HCT116 (cell line): Measurements from ENCODE around the gene SIT1. TPM values are rescaled to one million over a fixed set of nuclear protein-coding genes. Genes with fewer than 3 reads are reported as not detected.

Experiments
- ATAC-seq: fragments of 200-7000 bp; cut with Tn5 transposase; 2 replicates; pipeline ENCODE4 v1.9.1; 2020; ENCODE audit warnings: mild to moderate bottlenecking, moderate library complexity
- BruUV-seq: library from RNA; stranded (reverse); fragments of 400-500 nt; replicated peaks from 2 replicates; lab custom pipeline; 2021; lab: Mats Ljungman, UMichigan
- CTCF ChIA-PET: fragments of 300-600 bp; sonication (Branson Sonifier 250); formaldehyde crosslinking; loops from one replicate; lab custom pipeline; 2021; ENCODE audit warnings: antibody characterized with exemption; lab: Charles Lee
- POLR2A ChIA-PET: fragments of 300-600, 350-600 bp; sonication (Branson Sonifier 250); formaldehyde crosslinking; loops from one replicate; lab custom pipeline; 2021; ENCODE audit warnings: antibody characterized with exemption; lab: Charles Lee
- RAD21 ChIA-PET, 2 experiments: fragments of 300-600 bp; sonication (Branson Sonifier 250); formaldehyde crosslinking; loops; one replicate each; lab custom pipeline; 2023; ENCODE audit warnings: low total read pairs in 2 of 2; ENCODE audit not compliant: uncharacterized antibody in 2 of 2, unreplicated experiment in 2 of 2, low non-redundant PET in 1 of 2; lab: Charles Lee
- DNase-seq: peaks from one replicate; pipeline ENCODE4 v3.0.0-alpha.2; 2010; ENCODE audit warnings: low read depth, low spot score
- H2AFZ ChIP-seq: fragments of 200-600 bp; shearing (Covaris generic), sonication (generic); 2 replicates; pipeline ENCODE4 v1.6.1; 2017; ENCODE audit warnings: low read depth, mixed run types, mixed read lengths, antibody characterized with exemption, low read length; ENCODE audit not compliant: poor library complexity, severe bottlenecking
- H3K27ac ChIP-seq: 2 replicates; pipeline ENCODE4 v1.5.1; 2012; ENCODE audit warnings: low read depth, low read length
- H3K27me3 ChIP-seq: fragments of 200-600 bp; sonication (generic); 2 replicates; pipeline ENCODE4 v1.6.1; 2016; ENCODE audit warnings: mixed run types, low read length, mixed read lengths; ENCODE audit not compliant: insufficient read depth
- H3K36me3 ChIP-seq, 2 experiments: fragments of 200-500 bp in 1 of 2; fragments of 200-600 bp in 1 of 2; sonication (Bioruptor generic) in 1 of 2; sonication (generic) in 1 of 2; 2 replicates each; pipeline versions ENCODE4 v1.5.1 to v1.6.1; 2014 to 2016; ENCODE audit warnings: low read length in 2 of 2, inconsistent platforms in 1 of 2, mixed read lengths in 1 of 2, mixed run types in 1 of 2; ENCODE audit not compliant: insufficient read depth in 2 of 2, control insufficient read depth in 1 of 2
- H3K4me1 ChIP-seq, 2 experiments: fragments of 200-600 bp in 1 of 2; sonication (generic) in 1 of 2; 2 replicates each; pipeline versions ENCODE4 v1.5.1 to v1.6.1; 2012 to 2017; ENCODE audit warnings: low read length in 2 of 2, inconsistent platforms in 1 of 2, mild to moderate bottlenecking in 1 of 2, mixed read lengths in 1 of 2, mixed run types in 1 of 2, moderate library complexity in 1 of 2; ENCODE audit not compliant: insufficient read depth in 2 of 2, control insufficient read depth in 1 of 2
- H3K4me2 ChIP-seq: fragments of 200-600 bp; sonication (generic); 2 replicates; pipeline ENCODE4 v1.6.1; 2017; ENCODE audit warnings: mixed run types, low read length, mixed read lengths
- H3K4me3 ChIP-seq, 2 experiments: fragments of 200-600 bp in 1 of 2; sonication (generic) in 1 of 2; replicated peaks in 1 of 2; 2 replicates each; pipeline ENCODE4 v1.5.1; 2011 to 2016; ENCODE audit warnings: low read length in 2 of 2, control low read depth in 1 of 2, low read depth in 1 of 2, mild to moderate bottlenecking in 1 of 2, mixed read lengths in 1 of 2, mixed run types in 1 of 2
- H3K79me2 ChIP-seq: fragments of 200-600 bp; sonication (generic); 2 replicates; pipeline ENCODE4 v1.6.1; 2017; ENCODE audit warnings: mild to moderate bottlenecking, mixed run types, low read length, moderate library complexity, mixed read lengths; ENCODE audit not compliant: insufficient read depth
- H3K9ac ChIP-seq: fragments of 200-600 bp; sonication (generic); 2 replicates; pipeline ENCODE4 v1.6.1; 2016; ENCODE audit warnings: low read length, mixed read lengths
- H3K9me2 ChIP-seq: fragments of 200-600 bp; sonication (generic), shearing (Covaris generic); 2 replicates; pipeline ENCODE4 v1.6.1; 2017; ENCODE audit warnings: mixed run types, mild to moderate bottlenecking, moderate library complexity; ENCODE audit not compliant: insufficient read depth
- H3K9me3 ChIP-seq, 2 experiments: fragments of 200-500 bp in 1 of 2; fragments of 200-600 bp in 1 of 2; sonication (Bioruptor generic) in 1 of 2; sonication (generic) in 1 of 2; 2 replicates each; pipeline ENCODE4 v1.6.1; 2014 to 2017; ENCODE audit warnings: low read length in 2 of 2, mixed read lengths in 2 of 2, inconsistent platforms in 1 of 2, low read depth in 1 of 2, mild to moderate bottlenecking in 1 of 2, mixed run types in 1 of 2, moderate library complexity in 1 of 2; ENCODE audit not compliant: control insufficient read depth in 1 of 2, insufficient read depth in 1 of 2
- H4K20me1 ChIP-seq: fragments of 200-600 bp; sonication (generic), shearing (Covaris generic); 2 replicates; pipeline ENCODE4 v1.6.1; 2017; ENCODE audit warnings: mixed run types, mild to moderate bottlenecking, moderate library complexity; ENCODE audit not compliant: insufficient read depth
- EGR1 ChIP-seq: IDR thresholded peaks from 2 replicates; pipeline ENCODE4 v1.6.1; 2012; ENCODE audit warnings: low read depth
- ELF1 ChIP-seq: IDR thresholded peaks from 2 replicates; pipeline ENCODE4 v1.6.1; 2012; ENCODE audit warnings: low read depth, borderline replicate concordance
- POLR2A ChIP-seq: IDR thresholded peaks from 2 replicates; pipeline ENCODE4 v1.7.0; 2011; ENCODE audit warnings: borderline replicate concordance; ENCODE audit not compliant: insufficient read depth, insufficient read length; ENCODE audit errors: extremely low read depth
- RAD21 ChIP-seq: IDR thresholded peaks from 2 replicates; pipeline ENCODE4 v1.6.1; 2012; ENCODE audit warnings: low read depth, mild to moderate bottlenecking
- SIN3A ChIP-seq: IDR thresholded peaks from 2 replicates; pipeline ENCODE4 v1.6.1; 2012; ENCODE audit warnings: low read depth
- SP1 ChIP-seq: IDR thresholded peaks from 2 replicates; pipeline ENCODE4 v1.6.1; 2012; ENCODE audit warnings: low read depth
- YY1 ChIP-seq: IDR thresholded peaks from 2 replicates; pipeline ENCODE4 v1.6.1; 2011; ENCODE audit warnings: low read length, low read depth, moderate library complexity, mild to moderate bottlenecking; ENCODE audit not compliant: insufficient replicate concordance; ENCODE audit errors: extremely low read depth
- ZFX ChIP-seq: fragments of 450-650 bp; IDR thresholded peaks from 2 replicates; pipeline ENCODE4 v1.6.1; 2017
- intact Hi-C: fragments of 100-400 bp; cut with micrococcal nuclease; formaldehyde crosslinking; loops from 2 replicates; pipeline ENCODE4 v1.10.0; 2022
- total RNA-seq: library from RNA; stranded (reverse); gene quantifications from one replicate; pipeline ENCODE4 v1.2.1, GENCODE V29; 2021; ENCODE audit not compliant: unreplicated experiment
- TF ChIP-seq, protein P1 (sequence below): IDR thresholded peaks from 2 replicates; pipeline ENCODE4 v1.6.1; 2012

Gene SIT1
- total RNA-seq, 1 experiment from 2014 or later: not detected

DNA sequence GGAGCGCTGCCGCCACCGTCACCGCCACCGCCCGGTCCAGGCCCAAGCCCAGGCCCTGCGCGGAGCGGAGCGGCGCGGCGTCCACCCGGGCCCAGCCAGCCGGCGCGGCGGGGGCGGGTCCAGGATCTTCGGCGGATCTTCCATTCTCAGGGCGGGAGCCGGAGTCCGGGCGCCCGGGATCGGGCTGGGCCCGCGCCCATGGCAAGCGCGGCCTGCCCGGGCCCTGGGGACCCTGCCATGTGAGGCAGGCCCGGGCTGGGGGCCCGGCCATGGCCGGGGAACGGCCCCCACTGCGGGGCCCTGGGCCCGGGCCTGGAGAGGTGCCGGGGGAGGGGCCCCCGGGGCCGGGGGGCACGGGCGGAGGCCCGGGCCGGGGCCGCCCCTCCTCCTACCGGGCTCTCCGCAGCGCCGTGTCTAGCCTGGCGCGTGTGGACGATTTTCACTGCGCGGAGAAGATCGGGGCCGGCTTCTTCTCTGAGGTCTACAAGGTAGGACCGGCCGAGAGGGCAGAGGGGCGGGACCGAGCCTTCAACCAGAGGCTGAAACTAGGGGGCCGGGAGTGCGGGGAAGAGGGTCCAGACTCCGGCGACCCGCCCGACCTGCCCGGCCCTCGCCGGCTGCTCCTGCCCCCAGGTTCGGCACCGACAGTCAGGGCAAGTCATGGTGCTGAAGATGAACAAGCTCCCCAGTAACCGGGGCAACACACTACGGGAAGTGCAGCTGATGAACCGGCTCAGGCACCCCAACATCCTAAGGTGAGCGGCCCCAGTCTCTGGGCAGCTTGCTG, 45.2 kb downstream of the SIT1 start:
- H3K9ac ChIP-seq: peak overlapping the region; percentile 75
- CTCF ChIA-PET: interaction anchor here (1.0 to 2.0 kb wide), 2 partner anchors 53 to 95 kb away, joined by 3 to 7 read pairs; partner anchors contain the start of gene CCDC107
- H3K27me3 ChIP-seq: no peaks in the 10 kb centered on the region
- peak overlapping the region; percentile 76 to 85 for H3K4me3 ChIP-seq
- ATAC-seq: peak; percentile 33
- RAD21 ChIA-PET: no interaction called here
- H3K9me3 ChIP-seq: no peaks in the 10 kb centered on the region
- POLR2A ChIA-PET: no interaction called here
- H3K79me2 ChIP-seq: peaks cover 21% of the 10 kb centered on the region; the same call in 1 of the 2 replicates
- intact Hi-C loops: loop anchor here (2.0 kb wide), 1 partner anchor 51 kb away; no protein-coding TSS in a partner anchor
- H3K4me1 ChIP-seq: peaks cover 15 to 30% of the 10 kb centered on the region in 2 experiments; a peak in 3 of 4 replicates
- BruUV-seq: no TSS peak
- no peak overlapping the region for H2AFZ ChIP-seq
- no peaks in the 10 kb centered on the region for H3K9me2 ChIP-seq
- H3K4me2 ChIP-seq: peak overlapping the region; percentile 92
- H3K36me3 ChIP-seq: peaks cover 3 to 12% of the 10 kb centered on the region in 2 experiments; a peak in 3 of 4 replicates
- no peaks in the 10 kb centered on the region for H4K20me1 ChIP-seq
- no peak for TF ChIP-seq ELF1
- TF ChIP-seq SP1: no peak
- TF ChIP-seq ZFX: peak; percentile 87
- no peak for TF ChIP-seq SIN3A
- no peak for TF ChIP-seq RAD21
- TF ChIP-seq EGR1: no peak
- H3K27ac ChIP-seq: peak overlapping the region; percentile 82
- DNase-seq: no peak

- Histone ChIP-seq H3K27ac (peak within 1 kb of the TSS; percentile 82), H3K4me1 (peaks cover 15 to 30% of the 10 kb centered on the region in 2 experiments; a peak in 3 of 4 replicates), H4K20me1 (no peaks in the 10 kb centered on the region), H3K9me3 (no peaks in the 10 kb centered on the region), H2AFZ (peak within 1 kb of the TSS; percentile 65), H3K4me3 (peak within 1 kb of the TSS; percentile 76 to 85), H3K79me2 (peaks cover 21% of the 10 kb centered on the region; the same call in 1 of the 2 replicates), H3K9ac (peak within 1 kb of the TSS; percentile 75), H3K36me3 (peaks cover 2 to 12% of the 10 kb centered on the region in 2 experiments; a peak in 3 of 4 replicates), H3K27me3 (no peaks in the 10 kb centered on the region), H3K4me2 (peak within 1 kb of the TSS; percentile 97), H3K9me2 (no peaks in the 10 kb centered on the region)
- ChIA-PET POLR2A (interaction anchor here (0.7 kb wide), 1 partner anchor 14 kb away, joined by 3 read pairs; no protein-coding TSS in a partner anchor), CTCF (interaction anchor here (0.6 to 2.0 kb wide), 5 partner anchors 11 to 94 kb away, joined by 3 to 7 read pairs (median 5); partner anchors contain the start of gene CCDC107), RAD21 (no interaction called here)
- intact Hi-C loops: loop anchor here (2.0 kb wide), 1 partner anchor 52 kb away; no protein-coding TSS in a partner anchor
- peak; percentile 17 for TF ChIP-seq YY1
- TF ChIP-seq POLR2A: no peak
- TF ChIP-seq, protein P1, sequence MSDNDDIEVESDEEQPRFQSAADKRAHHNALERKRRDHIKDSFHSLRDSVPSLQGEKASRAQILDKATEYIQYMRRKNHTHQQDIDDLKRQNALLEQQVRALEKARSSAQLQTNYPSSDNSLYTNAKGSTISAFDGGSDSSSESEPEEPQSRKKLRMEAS: no peak
- DNase-seq (peak; percentile 48), ATAC-seq (peak; percentile 60)
- no TSS peak for BruUV-seq
These were observed 46.0 kb downstream of the SIT1 start, which contains the start of gene TESK1 for GRCh38 chr9:35604578-35605350. TESK1 (plus strand) TSS chr9:35605262; CDS start chr9:35605620, 358 bp downstream.
